ENCODE results near the gene SERGEF.

DNA sequence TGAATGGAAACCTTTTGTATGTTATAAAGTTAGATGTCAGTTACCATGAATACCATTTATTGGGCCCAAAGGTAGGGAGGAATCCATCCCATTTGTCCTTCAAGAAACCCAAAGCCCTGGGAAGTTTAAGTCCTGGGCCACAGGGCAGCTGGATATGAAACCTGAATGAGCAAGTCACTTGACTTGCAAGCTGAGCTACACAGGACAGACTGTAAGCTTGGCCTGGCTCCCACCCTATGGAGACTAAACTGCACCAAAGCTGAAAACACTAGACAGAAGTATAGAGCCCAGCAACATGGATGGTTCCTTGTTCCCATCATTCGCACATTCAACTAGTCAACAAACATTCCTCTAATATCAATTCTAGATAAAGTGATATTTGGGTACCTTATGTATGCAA is 207.0 kb downstream of the SERGEF start:
- TF ChIP-seq, protein P1, sequence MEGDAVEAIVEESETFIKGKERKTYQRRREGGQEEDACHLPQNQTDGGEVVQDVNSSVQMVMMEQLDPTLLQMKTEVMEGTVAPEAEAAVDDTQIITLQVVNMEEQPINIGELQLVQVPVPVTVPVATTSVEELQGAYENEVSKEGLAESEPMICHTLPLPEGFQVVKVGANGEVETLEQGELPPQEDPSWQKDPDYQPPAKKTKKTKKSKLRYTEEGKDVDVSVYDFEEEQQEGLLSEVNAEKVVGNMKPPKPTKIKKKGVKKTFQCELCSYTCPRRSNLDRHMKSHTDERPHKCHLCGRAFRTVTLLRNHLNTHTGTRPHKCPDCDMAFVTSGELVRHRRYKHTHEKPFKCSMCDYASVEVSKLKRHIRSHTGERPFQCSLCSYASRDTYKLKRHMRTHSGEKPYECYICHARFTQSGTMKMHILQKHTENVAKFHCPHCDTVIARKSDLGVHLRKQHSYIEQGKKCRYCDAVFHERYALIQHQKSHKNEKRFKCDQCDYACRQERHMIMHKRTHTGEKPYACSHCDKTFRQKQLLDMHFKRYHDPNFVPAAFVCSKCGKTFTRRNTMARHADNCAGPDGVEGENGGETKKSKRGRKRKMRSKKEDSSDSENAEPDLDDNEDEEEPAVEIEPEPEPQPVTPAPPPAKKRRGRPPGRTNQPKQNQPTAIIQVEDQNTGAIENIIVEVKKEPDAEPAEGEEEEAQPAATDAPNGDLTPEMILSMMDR (IDR thresholded peaks at IDR 0.05; ENCODE audit: low read depth, low read length, poor library complexity, severe bottlenecking) = no peak
- no peak for TF ChIP-seq EZH2phosphoT487 (IDR thresholded peaks at IDR 0.05; ENCODE audit: borderline replicate concordance, low read length)
